ENCODE measurements around the gene MTERF4. TPM values are rescaled to one million over a fixed set of nuclear protein-coding genes. Genes with fewer than 3 reads are reported as not detected.
A peak's percentile ranks its signal among the peaks of the same experiment; 100 is the strongest.
"Not testable (repeated sequence)": the region's sequence is repeated elsewhere in the genome, so short reads cannot be mapped to it uniquely, and the experiment has no call there.

The MTERF4 gene
- total RNA-seq, 1 experiment from 2014 or later: 30.0 TPM

GRCh38 chr2:241112046-241112445 is 10.0 kb upstream of the MTERF4 start:
- Histone ChIP-seq H3K27me3 (replicated peaks) (no peaks in the 10 kb centered on the region), H3K9me3 (replicated peaks) (no peaks in the 10 kb centered on the region), H3K4me3 (no peak overlapping the region)

GRCh38 chr2:241111440-241111805 is 9.3 kb upstream of the MTERF4 start:
- DNase-seq (ENCODE audit: low read depth in 1 of 2, low spot score in 2 of 2): no peak
- Histone ChIP-seq H3K27ac (no peak overlapping the region), H3K9me3 (replicated peaks) (no peaks in the 10 kb centered on the region), H3K36me3 (peaks cover 47% of the 10 kb centered on the region), H3K4me1 (replicated peaks) (no peaks in the 10 kb centered on the region), H3K4me3 (no peak overlapping the region), H3K27me3 (replicated peaks) (no peaks in the 10 kb centered on the region)

More at GRCh38 chr2:241112046-241112445, 10.0 kb upstream of the MTERF4 start:
- peaks cover 44% of the 10 kb centered on the region for H3K36me3 ChIP-seq
- no peak for DNase-seq (ENCODE audit: low read depth in 1 of 2, low spot score in 2 of 2)
- H3K27ac ChIP-seq: no peak overlapping the region
- H3K4me1 ChIP-seq (replicated peaks): no peaks in the 10 kb centered on the region

- Histone ChIP-seq H3K27ac (no peak overlapping the region), H3K36me3 (peaks cover 51% of the 10 kb centered on the region), H3K4me1 (replicated peaks) (no peaks in the 10 kb centered on the region), H3K9me3 (replicated peaks) (no peaks in the 10 kb centered on the region), H3K4me3 (no peak overlapping the region), H3K27me3 (replicated peaks) (no peaks in the 10 kb centered on the region)
- DNase-seq (ENCODE audit: low read depth in 1 of 2, low spot score in 2 of 2): no peak
These were observed 8.7 kb upstream of the MTERF4 start for GRCh38 chr2:241110607-241111439.

- Histone ChIP-seq H3K27me3 (replicated peaks) (no peaks in the 10 kb centered on the region), H3K4me3 (no peak overlapping the region), H3K9me3 (replicated peaks) (no peaks in the 10 kb centered on the region), H3K36me3 (peaks cover 50% of the 10 kb centered on the region), H3K27ac (no peak overlapping the region), H3K4me1 (replicated peaks) (no peaks in the 10 kb centered on the region)
- DNase-seq (ENCODE audit: low read depth in 1 of 2, low spot score in 2 of 2): no peak
These were observed 8.1 kb upstream of the MTERF4 start for GRCh38 chr2:241110089-241110606.

- H3K27me3 ChIP-seq (replicated peaks): no peaks in the 10 kb centered on the region
- DNase-seq (ENCODE audit: low read depth in 1 of 2, low spot score in 2 of 2): no peak
- no peaks in the 10 kb centered on the region for H3K9me3 ChIP-seq (replicated peaks)
- no peak overlapping the region for H3K4me3 ChIP-seq
- H3K27ac ChIP-seq: no peak overlapping the region
- H3K4me1 ChIP-seq (replicated peaks): no peaks in the 10 kb centered on the region
- peaks cover 43% of the 10 kb centered on the region for H3K36me3 ChIP-seq
These were observed 7.4 kb upstream of the MTERF4 start for GRCh38 chr2:241109210-241110088.

GRCh38 chr2:241108271-241109209 is 6.5 kb upstream of the MTERF4 start:
- Histone ChIP-seq H3K36me3 (peaks cover 37% of the 10 kb centered on the region), H3K4me1 (replicated peaks) (no peaks in the 10 kb centered on the region), H3K9me3 (replicated peaks) (no peaks in the 10 kb centered on the region), H3K27ac (no peak overlapping the region), H3K27me3 (replicated peaks) (no peaks in the 10 kb centered on the region), H3K4me3 (no peak overlapping the region)
- DNase-seq (ENCODE audit: low read depth in 1 of 2, low spot score in 2 of 2): no peak

- Histone ChIP-seq H3K4me1 (replicated peaks) (peaks cover 7% of the 10 kb centered on the region; the same call in 1 of the 2 replicates), H3K27ac (no peak overlapping the region), H3K27me3 (replicated peaks) (no peaks in the 10 kb centered on the region), H3K9me3 (replicated peaks) (no peaks in the 10 kb centered on the region), H3K36me3 (peaks cover 34% of the 10 kb centered on the region), H3K4me3 (no peak overlapping the region)
- DNase-seq (ENCODE audit: low read depth in 1 of 2, low spot score in 2 of 2): no peak
These were observed 5.1 kb upstream of the MTERF4 start for GRCh38 chr2:241107031-241107783.

GRCh38 chr2:241105641-241106040 is 3.6 kb upstream of the MTERF4 start:
- Histone ChIP-seq H3K4me1 (replicated peaks) (peaks cover 17% of the 10 kb centered on the region), H3K4me3 (no peak overlapping the region), H3K27me3 (replicated peaks) (no peaks in the 10 kb centered on the region), H3K36me3 (peaks cover 32% of the 10 kb centered on the region), H3K27ac (no peak overlapping the region), H3K9me3 (replicated peaks) (no peaks in the 10 kb centered on the region)
- DNase-seq (ENCODE audit: low read depth in 1 of 2, low spot score in 2 of 2): no peak

- H3K4me3 ChIP-seq; H3K27ac ChIP-seq; H3K9me3 ChIP-seq (replicated peaks); H3K27me3 ChIP-seq (replicated peaks); DNase-seq (ENCODE audit: low read depth in 1 of 2, low spot score in 2 of 2): not testable (repeated sequence)
- peaks cover 17% of the 10 kb centered on the region for H3K4me1 ChIP-seq (replicated peaks)
- peaks cover 40% of the 10 kb centered on the region for H3K36me3 ChIP-seq
These were observed 2.5 kb upstream of the MTERF4 start for GRCh38 chr2:241104611-241105010.

GRCh38 chr2:241103176-241103595 is 1.1 kb upstream of the MTERF4 start:
- Histone ChIP-seq H3K27ac (no peak overlapping the region), H3K27me3 (replicated peaks) (no peaks in the 10 kb centered on the region), H3K4me1 (replicated peaks) (peaks cover 17% of the 10 kb centered on the region), H3K36me3 (peaks cover 50% of the 10 kb centered on the region), H3K9me3 (replicated peaks) (no peaks in the 10 kb centered on the region), H3K4me3 (peak overlapping the region; percentile 59)
- DNase-seq (ENCODE audit: low read depth in 1 of 2, low spot score in 2 of 2): no peak

- Histone ChIP-seq H3K4me1 (replicated peaks) (peaks cover 17% of the 10 kb centered on the region), H3K36me3 (peaks cover 72% of the 10 kb centered on the region), H3K27me3 (replicated peaks) (no peaks in the 10 kb centered on the region), H3K9me3 (replicated peaks) (no peaks in the 10 kb centered on the region), H3K4me3 (no peak overlapping the region), H3K27ac (no peak overlapping the region)
- DNase-seq (ENCODE audit: low read depth in 1 of 2, low spot score in 2 of 2): no peak
These were observed 2.8 kb downstream of the MTERF4 start for GRCh38 chr2:241099246-241099645.

GRCh38 chr2:241096979-241097378 is 5.1 kb downstream of the MTERF4 start:
- no peak overlapping the region for H3K4me3 ChIP-seq
- H3K4me1 ChIP-seq (replicated peaks): peaks cover 10% of the 10 kb centered on the region
- DNase-seq (ENCODE audit: low read depth in 1 of 2, low spot score in 2 of 2): no peak
- peaks cover 88% of the 10 kb centered on the region for H3K36me3 ChIP-seq
- no peak overlapping the region for H3K27ac ChIP-seq
- H3K9me3 ChIP-seq (replicated peaks): no peaks in the 10 kb centered on the region
- H3K27me3 ChIP-seq (replicated peaks): no peaks in the 10 kb centered on the region
